HG02870 (cell line): ENCODE measurements around the gene CHD6.
"Not testable (repeated sequence)": the region's sequence is repeated elsewhere in the genome, so short reads cannot be mapped to it uniquely, and the experiment has no call there.

Source experiments
- ATAC-seq: cut with Tn5 transposase; IDR thresholded peaks from one replicate; pipeline ENCODE4 v1.9.1; 2021; ENCODE audit warnings: mild to moderate bottlenecking, moderate library complexity; ENCODE audit not compliant: unreplicated experiment

Gene CHD6

GRCh38 chr20:41551011-41551705 lies 67.0 kb downstream of the CHD6 start:
- no peak for ATAC-seq

GRCh38 chr20:41547221-41547620 lies 71.0 kb downstream of the CHD6 start:
- ATAC-seq, result no peak

GRCh38 chr20:41546535-41546934 lies 71.6 kb downstream of the CHD6 start:
- no peak for ATAC-seq

- no peak for ATAC-seq
Observed at GRCh38 chr20:41544472-41544871, 73.7 kb downstream of the CHD6 start.

GRCh38 chr20:41540918-41541317 lies 77.3 kb downstream of the CHD6 start:
- ATAC-seq, result no peak

- ATAC-seq, result no peak
Observed at GRCh38 chr20:41540459-41540858, 77.7 kb downstream of the CHD6 start.

GRCh38 chr20:41538810-41539596 lies 79.2 kb downstream of the CHD6 start:
- ATAC-seq, result no peak

GRCh38 chr20:41537865-41538264 lies 80.3 kb downstream of the CHD6 start:
- no peak for ATAC-seq

GRCh38 chr20:41535551-41535950 lies 82.6 kb downstream of the CHD6 start:
- ATAC-seq, result not testable (repeated sequence)

GRCh38 chr20:41534842-41535241 lies 83.3 kb downstream of the CHD6 start:
- no peak for ATAC-seq

GRCh38 chr20:41534170-41534569 lies 84.0 kb downstream of the CHD6 start:
- ATAC-seq, result no peak

- no peak for ATAC-seq
Observed at GRCh38 chr20:41533537-41534136, 84.5 kb downstream of the CHD6 start.

GRCh38 chr20:41532935-41533334 lies 85.2 kb downstream of the CHD6 start:
- no peak for ATAC-seq

GRCh38 chr20:41531518-41532275 lies 86.5 kb downstream of the CHD6 start:
- no peak for ATAC-seq

- no peak for ATAC-seq
Observed at GRCh38 chr20:41530923-41531322, 87.3 kb downstream of the CHD6 start.

GRCh38 chr20:41526327-41526726 lies 91.8 kb downstream of the CHD6 start:
- ATAC-seq, result no peak

- ATAC-seq, result no peak
Observed at GRCh38 chr20:41524980-41525613, 93.1 kb downstream of the CHD6 start.

- ATAC-seq, result no peak
Observed at GRCh38 chr20:41523857-41524256, 94.3 kb downstream of the CHD6 start.

GRCh38 chr20:41513829-41514228 lies 104.3 kb downstream of the CHD6 start:
- ATAC-seq, result no peak

- no peak for ATAC-seq
Observed at GRCh38 chr20:41512624-41513023, 105.6 kb downstream of the CHD6 start.
